ENCODE measurements around the gene SOBP.

SOBP gene

GRCh38 chr6:107626645-107627044, 136.7 kb downstream of the SOBP start:
- no peak for DNase-seq (ENCODE audit: low spot score)
- TF ChIP-seq CTCF (IDR thresholded peaks at IDR 0.05; ENCODE audit: extremely low read depth, missing control alignments): no peak

GRCh38 chr6:107627969-107628368, 138.1 kb downstream of the SOBP start:
- no peak for DNase-seq (ENCODE audit: low spot score)
- no peak for TF ChIP-seq CTCF (IDR thresholded peaks at IDR 0.05; ENCODE audit: extremely low read depth, missing control alignments)

GRCh38 chr6:107628878-107629277, 139.0 kb downstream of the SOBP start:
- DNase-seq (ENCODE audit: low spot score): no peak
- no peak for TF ChIP-seq CTCF (IDR thresholded peaks at IDR 0.05; ENCODE audit: extremely low read depth, missing control alignments)

GRCh38 chr6:107629548-107630129, 139.7 kb downstream of the SOBP start:
- no peak for DNase-seq (ENCODE audit: low spot score)

GRCh38 chr6:107630348-107630977, 140.5 kb downstream of the SOBP start:
- TF ChIP-seq CTCF (IDR thresholded peaks at IDR 0.05; ENCODE audit: extremely low read depth, missing control alignments): no peak
- DNase-seq (ENCODE audit: low spot score): no peak

More at GRCh38 chr6:107629548-107630129, 139.7 kb downstream of the SOBP start:
- TF ChIP-seq CTCF (IDR thresholded peaks at IDR 0.05; ENCODE audit: extremely low read depth, missing control alignments): no peak

- TF ChIP-seq CTCF (IDR thresholded peaks at IDR 0.05; ENCODE audit: extremely low read depth, missing control alignments): no peak
- DNase-seq (ENCODE audit: low spot score): no peak
These were observed 142.6 kb downstream of the SOBP start for GRCh38 chr6:107632381-107633136.

- no peak for DNase-seq (ENCODE audit: low spot score)
- no peak for TF ChIP-seq CTCF (IDR thresholded peaks at IDR 0.05; ENCODE audit: extremely low read depth, missing control alignments)
These were observed 143.9 kb downstream of the SOBP start for GRCh38 chr6:107633680-107634323.

Measured in GM20000 (cell line).